T-helper 2 cell (primary cell): ENCODE data around the gene CUBN.

Source experiments
- DNase-seq, 5 experiments: peaks; one replicate each; pipeline versions ENCODE4 v3.0.0 to v3.0.0-alpha.2; 2012 to 2022

CUBN gene

DNA sequence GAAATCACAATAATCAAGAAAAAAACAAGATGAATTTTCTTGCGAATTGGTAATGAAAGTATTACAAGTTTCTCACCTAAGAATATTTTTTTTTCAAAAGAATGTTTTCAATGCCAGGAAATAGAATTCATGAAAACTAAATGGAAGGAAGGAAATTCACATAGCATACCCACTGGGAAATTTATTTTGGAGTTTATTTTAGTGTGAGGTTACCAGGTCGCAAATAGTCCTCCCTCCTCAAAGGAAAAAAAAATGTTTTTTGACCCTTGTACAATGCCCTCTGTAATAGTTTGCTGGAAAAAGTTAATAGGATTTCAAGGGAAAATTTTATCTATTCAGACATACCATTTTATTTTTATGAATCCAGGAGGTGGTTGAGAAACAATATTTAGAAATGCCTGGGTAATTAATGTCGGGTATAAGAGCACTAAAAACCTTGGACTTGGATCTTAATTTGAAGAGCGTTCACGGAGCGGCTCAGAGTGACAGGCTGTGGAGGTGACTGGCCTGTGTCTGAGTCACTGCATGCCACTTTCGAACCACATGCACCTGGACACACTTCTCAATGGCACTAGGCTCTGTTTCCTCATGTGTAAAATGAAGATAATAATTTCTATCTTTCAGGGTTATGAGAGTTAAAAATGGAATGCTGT lies 28.2 kb downstream of the CUBN start:
- DNase-seq = no peak

DNA sequence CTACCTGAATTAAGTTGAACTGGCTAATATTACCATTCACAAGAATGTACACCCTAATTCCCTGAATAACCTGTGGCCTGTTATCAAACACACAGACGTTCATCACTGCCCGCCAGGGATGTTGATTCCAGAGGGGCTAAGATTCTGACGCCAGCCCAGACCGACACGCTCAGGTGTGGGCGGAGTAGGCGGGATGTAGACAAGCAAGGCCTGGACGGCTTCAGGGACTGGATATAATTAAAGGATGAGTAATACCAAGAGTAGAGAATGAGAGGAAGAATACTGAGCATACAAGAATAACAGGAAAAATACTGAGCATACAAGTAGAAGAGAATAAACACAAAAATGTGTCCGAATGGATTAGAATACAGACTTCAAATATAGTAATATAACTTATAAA lies 29.0 kb downstream of the CUBN start:
- DNase-seq = no peak

DNA sequence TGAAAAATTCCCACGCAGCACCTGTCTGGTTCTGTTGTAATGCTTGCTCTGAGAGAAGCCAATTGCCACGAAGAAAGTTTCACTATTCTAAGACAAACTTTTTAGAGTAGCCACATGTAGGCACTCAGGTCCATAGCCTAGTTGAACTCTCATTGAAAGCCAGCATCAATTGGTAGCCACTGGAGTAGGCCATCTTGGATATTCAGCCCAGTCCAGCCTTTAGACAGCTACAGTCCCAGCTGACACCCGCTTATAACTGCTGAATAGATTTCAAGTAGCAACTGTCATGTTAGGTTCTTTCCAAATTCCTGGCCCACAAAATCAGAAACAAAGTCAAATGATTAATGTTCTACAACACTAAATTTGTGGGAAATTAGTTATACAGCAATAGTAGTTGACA lies 31.6 kb downstream of the CUBN start:
- DNase-seq = no peak

DNA sequence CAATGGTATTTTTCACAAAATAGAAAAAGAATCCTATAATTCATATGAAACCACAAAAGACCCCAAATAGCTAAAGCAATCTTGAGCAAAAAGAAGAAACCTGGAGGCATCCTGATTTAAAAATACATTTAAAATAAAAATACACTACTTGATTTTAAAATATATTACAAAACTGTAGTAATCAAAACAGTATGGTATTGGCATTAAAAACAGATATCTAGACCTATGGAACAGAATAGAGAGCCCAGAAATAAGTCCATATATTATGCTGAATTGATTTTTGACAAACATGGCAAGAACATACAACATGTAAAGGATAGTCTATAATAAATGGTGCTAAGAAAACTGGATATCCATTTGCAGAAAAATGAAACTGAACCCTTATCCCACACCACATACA lies 34.8 kb downstream of the CUBN start:
- no peak for DNase-seq

DNA sequence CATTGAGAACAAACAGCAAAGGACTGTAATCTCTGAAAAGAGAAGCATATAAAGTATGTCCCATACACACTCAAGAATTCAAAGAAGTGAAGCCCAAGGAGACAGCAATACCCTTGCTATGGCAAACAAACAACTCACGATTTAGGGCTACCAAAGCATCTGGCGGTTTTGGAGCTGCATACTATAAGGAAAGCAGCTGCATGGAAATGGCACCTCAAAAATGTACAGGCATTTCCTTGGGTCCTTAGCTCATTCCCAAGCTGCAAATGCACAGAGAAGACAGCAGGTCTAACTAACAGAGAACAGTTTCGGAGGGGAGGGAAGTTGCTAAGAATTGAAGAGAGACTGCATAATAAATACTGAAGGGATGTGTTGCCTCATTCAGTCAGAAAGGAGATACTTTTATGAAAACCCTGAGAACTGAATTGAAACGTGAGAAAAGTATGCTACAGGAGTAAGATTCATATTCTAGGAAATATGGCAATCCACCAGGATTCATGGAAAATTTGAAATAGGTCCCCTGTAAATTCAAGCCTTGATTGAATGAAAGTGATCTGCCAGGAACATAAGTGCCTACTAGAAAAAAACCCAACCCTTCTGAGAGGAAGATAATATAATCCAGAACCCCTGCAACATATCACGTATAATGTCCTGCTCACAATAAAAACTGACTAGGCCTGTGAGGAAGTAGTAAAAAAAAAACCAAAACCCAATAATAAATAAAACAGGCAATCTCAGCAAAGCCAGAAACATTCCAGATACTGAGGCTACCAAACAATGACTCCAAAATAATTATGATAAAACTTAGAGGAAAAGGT lies 36.4 kb downstream of the CUBN start:
- DNase-seq = no peak

DNA sequence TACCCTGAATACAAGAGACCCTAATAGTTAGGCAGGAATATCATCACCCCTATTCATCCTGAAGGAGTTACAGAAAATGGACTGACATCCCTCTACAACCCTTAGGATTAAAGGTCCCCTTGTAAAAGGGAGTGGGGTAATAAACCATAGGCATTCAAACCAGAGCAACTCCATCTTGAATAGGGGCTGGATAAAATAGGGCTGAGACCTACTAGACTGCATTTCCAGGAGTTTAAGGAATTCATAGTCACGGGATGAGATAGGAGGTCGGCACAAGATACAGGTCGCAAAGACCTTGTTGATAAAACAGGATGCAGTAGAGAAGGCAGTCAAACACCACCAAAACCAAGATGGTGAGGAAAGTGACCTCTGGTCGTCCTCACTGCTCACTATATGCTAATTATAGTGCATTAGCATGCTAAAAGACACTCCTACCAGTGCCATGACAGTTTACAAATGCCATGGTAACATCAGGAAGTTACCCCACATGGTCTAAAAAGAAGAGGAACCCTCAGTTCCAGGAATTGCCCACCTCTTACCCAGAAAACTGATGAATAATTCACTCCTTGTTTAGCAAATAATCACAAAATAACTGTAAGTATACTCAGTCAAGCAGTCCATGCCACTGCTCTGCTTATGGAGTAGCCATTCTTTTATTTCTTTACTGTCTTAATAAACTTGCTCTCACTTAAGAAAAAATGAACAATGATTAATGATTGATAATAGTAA lies 37.2 kb downstream of the CUBN start:
- no peak for DNase-seq

DNA sequence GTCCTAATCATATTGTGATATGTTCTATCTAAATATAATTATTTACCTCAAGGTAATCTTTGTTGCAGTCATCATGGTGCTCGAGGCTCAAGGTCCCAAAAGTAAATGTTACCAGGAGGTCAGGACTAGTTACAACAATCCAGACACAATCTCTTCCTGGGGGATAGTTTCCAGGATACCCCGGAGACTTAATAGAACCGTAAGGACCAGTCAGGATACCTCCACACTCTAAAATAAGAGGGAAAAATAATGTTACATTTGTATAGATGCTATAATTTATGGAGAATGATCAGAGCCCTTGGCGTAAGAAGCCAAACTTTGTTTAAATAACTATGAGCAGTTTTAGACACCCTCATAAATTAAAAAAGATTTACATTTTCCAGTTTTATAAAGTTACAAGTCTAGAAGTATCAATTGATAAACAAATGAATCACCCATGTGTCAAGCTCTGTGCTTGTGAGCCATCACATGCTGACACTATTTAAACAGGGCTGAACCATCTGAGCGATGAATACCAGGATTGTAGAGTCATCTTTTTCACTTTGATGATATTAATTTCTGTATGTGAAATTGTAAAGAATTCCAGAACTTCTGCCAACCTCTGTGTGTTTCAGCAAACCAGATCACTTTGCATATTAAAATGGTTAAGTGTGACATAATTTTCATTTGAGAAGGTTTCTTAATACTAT lies 41.3 kb downstream of the CUBN start:
- DNase-seq = no peak

DNA sequence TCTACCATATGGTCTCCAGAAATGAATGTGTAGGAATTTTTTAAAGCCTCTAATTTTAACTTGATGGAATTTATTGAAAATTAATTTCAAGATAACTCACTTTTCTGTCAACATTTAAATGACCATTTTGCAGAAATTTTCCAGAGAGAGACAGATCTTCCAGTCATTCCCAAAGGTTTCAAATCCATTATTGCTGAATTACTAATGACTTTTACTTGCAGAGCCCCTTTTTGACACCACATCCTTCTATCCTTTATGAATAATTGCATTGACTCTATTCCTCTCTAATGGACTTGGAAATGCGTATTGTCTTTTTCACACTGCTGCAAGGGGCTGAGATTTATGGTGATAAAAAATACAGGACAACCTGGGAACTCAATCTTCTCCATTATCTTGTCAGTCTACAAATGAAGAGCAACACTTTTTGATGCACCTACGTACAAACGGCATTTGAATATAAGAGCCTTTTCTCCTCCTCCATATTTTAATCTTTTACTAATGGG lies 42.7 kb downstream of the CUBN start:
- DNase-seq = no peak

DNA sequence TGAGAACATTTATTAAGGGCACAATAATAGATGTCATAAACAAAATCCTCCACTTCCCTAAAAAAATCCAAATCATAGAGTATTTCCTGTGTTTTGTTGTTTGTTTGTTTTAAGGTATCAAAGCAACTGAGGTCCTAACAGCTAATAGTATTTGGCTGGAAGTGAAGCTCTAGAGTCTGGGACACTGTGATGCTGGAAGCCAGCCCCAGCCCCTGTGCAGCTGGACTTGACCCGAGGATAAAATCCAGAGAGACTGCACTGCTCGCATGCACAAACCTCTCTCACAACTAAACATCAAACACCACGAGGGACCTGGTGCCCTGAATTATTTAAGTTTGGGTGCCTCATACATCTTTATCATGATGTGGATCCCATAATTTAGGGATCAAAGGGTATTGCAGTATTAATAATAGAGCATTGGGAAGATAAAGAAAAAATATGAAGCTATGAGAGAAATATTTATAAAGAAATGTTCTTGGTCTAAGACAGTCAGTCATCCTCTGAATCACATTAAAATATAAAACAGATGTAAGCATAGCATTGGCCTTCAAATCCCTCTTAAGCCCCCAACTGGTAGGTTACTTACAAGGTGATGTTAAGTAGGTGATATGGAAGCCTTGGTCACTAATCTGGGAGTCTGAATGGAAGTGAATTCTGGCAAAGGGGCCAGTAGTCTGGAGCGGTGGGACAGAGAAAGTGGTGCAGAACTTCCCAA lies 44.4 kb downstream of the CUBN start:
- no peak for DNase-seq

DNA sequence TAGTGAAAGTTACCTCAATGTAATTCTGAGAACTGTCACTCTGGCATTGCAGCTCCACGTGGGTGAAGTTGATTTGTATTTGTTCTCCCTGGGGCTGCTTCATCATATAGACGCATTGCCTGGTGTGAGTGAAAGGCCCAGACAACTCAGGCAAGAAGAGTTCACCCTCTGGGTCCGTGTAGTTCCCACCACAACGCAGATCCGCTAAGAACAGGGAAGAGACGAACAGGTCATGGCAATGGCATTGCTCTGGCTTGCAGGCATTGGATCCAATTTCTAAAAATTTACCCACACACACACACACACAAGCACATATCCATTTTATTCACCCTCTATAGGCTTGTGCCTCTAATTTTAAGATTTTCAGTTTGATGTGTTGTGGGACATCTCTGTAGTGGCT lies 45.4 kb downstream of the CUBN start:
- no peak for DNase-seq

DNA sequence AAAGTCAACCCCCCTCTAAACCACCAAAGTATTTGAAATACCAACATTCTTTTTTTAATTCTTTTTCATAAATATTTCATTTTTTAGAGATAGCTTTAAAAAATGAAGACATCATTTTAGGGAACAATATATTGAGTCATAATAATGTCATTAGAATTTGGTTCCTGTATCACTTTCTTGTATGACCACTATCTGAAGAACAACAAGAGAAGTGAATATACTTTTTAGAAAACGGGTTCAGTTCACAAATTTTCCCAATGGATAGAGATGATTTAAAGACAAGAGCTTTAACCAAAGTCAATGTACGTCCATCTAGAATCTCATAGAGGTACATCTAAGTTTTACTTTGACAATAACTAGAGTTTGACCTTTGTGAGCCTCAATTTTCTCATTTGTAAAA lies 48.2 kb downstream of the CUBN start:
- DNase-seq = no peak

DNA sequence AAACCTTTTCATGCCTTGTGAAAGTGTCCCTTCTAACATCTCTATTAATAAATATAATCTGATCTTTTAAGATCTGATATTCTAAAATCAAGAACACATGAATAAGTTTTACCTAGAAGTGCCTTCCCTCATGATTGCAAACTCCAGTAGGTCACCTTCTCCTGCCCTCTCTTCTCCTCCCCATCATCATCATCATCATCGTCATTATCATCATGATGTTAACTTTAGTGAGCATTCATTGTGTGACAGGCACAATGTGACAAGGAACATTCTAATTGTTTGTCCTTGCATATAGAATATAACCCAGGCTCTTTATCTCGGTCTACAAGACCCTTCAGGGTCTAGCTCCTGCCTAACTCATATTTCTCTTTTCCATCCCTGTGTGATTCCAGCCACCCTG lies 51.7 kb downstream of the CUBN start:
- no peak for DNase-seq

DNA sequence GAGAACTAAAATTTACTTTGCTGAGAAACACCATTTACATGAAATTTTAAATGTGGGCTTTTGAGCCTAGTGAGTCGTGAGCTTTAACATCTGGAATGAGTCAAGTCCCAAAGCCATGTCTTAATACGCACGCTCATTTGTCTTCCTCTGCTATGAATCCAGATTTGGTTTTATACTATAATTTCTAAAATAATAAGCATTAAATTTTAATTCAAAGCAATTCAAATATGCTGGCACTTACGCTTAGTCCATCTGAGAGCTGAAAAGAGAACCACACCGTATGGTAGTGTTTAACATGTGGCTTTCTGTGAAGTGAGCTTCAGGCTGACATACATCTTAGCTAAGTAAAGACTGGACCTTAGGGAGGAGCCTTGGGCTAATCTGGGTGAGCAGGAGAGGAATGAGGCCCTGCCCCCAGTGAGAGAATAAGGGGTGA lies 52.2 kb downstream of the CUBN start:
- DNase-seq = no peak

DNA sequence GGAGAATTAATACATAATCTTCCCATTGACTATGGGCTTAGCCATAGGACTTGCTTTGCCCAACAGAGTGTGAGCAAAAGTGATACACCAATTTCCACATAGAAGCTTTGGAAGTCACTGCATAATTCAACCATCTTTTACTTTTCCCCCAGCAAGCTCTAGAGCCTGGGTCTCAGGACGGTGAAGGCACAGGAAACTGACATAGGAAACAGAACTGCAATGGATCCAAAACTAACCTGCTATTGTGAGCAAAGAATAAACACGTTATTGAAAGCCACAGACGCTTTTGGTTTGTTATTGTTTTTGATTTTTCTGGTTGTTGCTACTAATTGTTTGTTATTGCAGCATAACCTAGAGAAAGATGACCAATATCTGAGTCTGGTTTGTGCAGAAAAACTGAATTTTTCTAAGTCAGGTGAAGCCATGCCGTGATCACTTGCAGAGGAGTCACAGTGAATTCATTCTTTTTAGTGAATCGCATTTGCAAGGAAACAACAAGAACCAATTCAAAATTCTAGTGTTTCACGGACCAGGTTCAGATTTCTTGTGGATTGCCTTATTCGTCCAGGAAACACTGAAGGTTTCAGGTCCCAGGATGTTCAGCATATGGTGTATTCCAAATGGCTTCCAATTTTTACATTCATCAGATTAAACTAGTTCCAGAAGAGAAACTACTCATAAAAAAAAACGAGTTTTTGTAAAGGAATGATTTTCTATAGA lies 52.8 kb downstream of the CUBN start:
- no peak for DNase-seq

DNA sequence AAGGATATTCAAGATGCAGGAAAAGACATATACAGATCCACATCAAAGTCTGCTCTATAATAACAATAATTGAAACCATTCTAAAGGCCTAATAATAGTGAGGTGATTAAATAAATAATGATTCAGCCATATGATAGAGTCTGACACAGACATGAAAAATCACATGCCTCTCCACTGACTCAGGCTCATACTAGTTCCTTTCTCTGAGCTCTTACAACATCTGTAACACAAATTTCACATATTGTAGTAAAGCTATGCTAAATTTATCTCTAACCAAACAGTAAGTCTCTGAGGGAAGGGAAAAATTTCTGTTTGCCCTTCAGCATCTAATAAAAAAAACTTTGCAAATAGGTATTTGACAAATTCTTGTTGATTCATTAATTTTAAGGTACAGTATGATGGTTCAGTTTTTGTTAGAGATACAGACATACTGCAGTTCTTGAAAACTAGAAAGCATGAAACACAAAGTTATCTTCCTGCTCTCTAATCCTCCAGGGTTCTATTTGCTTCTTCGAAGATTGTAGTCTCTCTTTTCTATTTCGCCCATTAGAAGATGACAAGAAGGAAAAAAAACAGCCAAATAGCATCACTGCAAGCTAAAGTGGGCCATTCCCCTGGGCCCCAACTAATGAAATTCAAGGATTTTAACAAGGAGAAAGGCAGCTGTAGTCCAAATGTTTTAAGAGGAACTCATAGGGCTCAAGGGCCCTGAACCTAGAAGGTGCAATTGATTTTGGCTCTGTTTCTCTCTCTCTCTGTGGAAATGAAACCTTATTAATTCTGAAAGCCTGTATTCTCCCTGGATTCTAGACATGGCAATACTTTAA lies 53.9 kb downstream of the CUBN start:
- DNase-seq = no peak

DNA sequence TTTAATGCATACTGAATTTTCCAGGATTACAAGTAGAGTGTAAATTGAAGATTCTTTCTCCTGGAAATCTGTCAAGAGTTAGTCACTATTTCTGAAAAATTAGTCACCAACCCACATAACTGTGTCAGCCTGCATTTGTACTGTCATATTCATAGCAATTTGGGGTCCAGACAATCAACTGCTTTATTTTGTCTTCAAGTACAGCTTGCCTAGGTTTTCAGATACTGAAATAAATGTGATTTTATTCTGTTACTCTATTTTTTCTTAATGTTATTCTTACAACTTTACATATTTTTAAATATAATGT lies 55.1 kb downstream of the CUBN start:
- no peak for DNase-seq

DNA sequence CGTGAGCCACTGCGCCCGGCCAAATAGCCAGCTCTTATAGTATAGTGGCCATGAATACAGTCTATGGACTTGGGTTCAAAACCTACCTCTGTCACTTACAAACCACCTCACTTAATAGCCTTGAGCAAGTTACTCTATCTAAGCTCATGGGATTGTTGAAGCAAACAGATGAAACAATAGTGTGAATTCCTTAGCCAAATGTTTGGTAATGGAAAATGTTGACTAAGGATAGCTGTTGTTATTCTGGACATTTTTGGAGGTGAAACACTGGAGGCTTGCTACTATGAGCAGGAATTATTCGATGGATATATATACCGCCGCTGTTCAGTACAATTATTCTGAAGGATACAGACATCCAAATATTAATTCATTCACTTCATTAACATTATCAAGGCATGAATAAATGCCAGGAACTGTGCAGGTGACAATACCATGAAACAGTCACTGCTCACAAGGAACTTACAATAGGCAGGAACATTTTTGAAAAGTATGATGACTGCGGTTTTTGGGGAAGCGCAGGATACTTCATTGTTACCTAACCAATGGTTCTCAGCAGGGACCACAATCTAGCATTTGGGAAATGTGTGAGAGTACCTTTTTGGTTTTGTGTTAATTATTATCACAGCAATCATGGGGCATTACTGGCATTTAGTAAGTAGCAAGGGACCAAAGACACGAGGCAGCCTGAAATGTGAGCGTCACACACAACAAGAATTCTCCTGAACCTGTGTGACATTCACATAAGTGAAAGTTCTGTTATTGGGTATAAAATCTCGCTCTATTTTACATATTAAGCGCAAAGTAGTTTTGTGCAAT lies 55.7 kb downstream of the CUBN start:
- DNase-seq = no peak

DNA sequence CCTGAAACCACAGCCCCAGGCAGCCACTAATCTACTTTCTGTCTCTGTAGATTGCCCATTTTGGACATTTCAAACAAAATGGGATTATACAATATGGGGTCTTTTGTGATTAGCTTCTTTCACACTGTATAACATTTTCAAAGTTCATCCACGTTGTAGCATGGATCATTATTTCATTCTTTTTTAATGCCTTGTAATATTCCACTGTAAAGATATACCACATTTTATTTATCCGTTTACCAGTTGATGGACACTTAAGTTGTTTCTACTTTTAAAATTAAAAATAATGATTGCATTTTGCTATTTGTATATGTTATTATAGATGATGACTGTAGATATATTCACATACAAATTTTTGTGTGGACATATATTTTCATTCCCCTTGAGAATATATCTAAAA lies 60.7 kb downstream of the CUBN start:
- no peak for DNase-seq

DNA sequence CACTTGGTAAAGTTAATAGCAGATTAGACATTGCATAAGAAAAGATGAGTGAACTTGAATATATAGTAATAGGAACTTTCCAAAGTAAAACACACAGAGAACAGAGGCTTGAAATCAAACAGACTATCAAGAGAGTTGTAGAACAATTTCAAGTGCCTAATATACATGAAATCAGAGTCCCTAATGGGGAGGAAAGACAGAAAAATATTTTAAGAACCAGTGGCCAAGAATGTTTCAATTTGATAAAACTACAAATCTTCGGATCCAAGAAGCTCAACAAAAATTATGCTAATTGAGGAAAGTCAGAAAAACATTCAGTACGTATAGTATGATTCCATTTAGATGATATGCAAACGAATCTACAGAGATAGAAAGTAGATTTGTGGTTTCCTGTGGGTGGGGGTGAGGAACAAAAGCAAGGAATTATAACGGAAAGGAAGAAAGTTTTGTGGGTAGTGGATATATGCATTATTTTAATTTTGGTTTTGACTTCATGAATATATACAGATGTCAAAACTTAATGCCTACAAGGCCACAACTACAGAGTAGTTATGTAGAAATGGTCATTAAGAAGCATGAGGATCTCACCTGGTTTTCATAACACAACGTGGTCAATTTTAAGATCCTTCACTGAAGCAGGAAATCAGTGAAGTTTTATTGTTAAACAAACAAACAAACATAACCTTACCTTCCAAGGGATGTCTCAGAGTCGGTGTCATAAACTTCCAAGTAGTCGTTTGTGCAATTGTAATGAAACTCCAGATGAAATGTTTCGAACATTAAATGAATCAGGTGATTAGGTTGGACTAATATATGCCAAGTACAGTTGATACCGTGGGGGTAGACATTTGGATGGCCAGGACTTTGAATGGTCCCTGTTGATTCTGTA lies 62.0 kb downstream of the CUBN start:
- no peak for DNase-seq
